HepG2 (cell line): ENCODE measurements around the gene SIGLECL1. TPM values are rescaled to one million over a fixed set of nuclear protein-coding genes. Genes with fewer than 3 reads are reported as not detected.

Source experiments
- ATAC-seq: fragments of 200-7000 bp; cut with Tn5 transposase; 3 replicates; pipeline ENCODE4 v1.9.1; 2020; ENCODE audit warnings: mild to moderate bottlenecking, moderate library complexity
- BruUV-seq: library from RNA; stranded (reverse); fragments of 400-500 nt; replicated peaks from 2 replicates; lab custom pipeline; 2021; lab: Mats Ljungman, UMichigan
- CTCF ChIA-PET: fragments of 300-600 bp; formaldehyde crosslinking; extraction: SDS; loops from one replicate; lab custom pipeline; 2021; ENCODE audit warnings: low total read pairs, inconsistent platforms, low intra/inter-chr PET ratio; lab: Yijun Ruan, JAX
- POLR2A ChIA-PET: fragments of 350-600 bp; sonication (Branson Sonifier 250); formaldehyde crosslinking; loops from one replicate; lab custom pipeline; 2020; ENCODE audit warnings: antibody characterized with exemption, inconsistent platforms; lab: Yijun Ruan, JAX
- DNase-seq: peaks from one replicate; pipeline ENCODE4 v3.0.0-alpha.2; 2015; ENCODE audit warnings: low spot score
- FAIRE-seq: peaks from 3 replicates; lab custom pipeline; 2011; peaks lifted over from hg19 to GRCh38; lab: Jason Lieb, UNC
- H2AFZ ChIP-seq: one replicate; pipeline ENCODE4 v1.6.1; 2011; ENCODE audit warnings: low read length, inconsistent platforms
- H3K27ac ChIP-seq: fragments of 300-600 bp; 3 replicates; pipeline ENCODE4 v1.8.0; 2011; ENCODE audit warnings: mixed run types, mild to moderate bottlenecking, mixed read lengths, low read length, inconsistent platforms; ENCODE audit not compliant: insufficient read depth; ENCODE audit errors: extremely low read length
- H3K27me3 ChIP-seq, 2 experiments: fragments of 200-600 bp in 1 of 2; 2 replicates in 1 of 2; 3 replicates in 1 of 2; pipeline versions ENCODE4 v1.6.0 to v1.8.0; 2011; ENCODE audit warnings: low read length in 2 of 2, mild to moderate bottlenecking in 2 of 2, moderate library complexity in 2 of 2, inconsistent platforms in 1 of 2; ENCODE audit not compliant: insufficient read depth in 2 of 2, control insufficient read depth in 1 of 2
- H3K36me3 ChIP-seq, 2 experiments: fragments of 200-600 bp in 1 of 2; replicated peaks in 1 of 2; 2 replicates in 1 of 2; 3 replicates in 1 of 2; pipeline versions ENCODE4 v1.5.1 to v1.8.0; 2011; ENCODE audit warnings: low read length in 2 of 2, inconsistent platforms in 1 of 2; ENCODE audit not compliant: insufficient read depth in 2 of 2, control insufficient read depth in 1 of 2
- H3K4me1 ChIP-seq: 2 replicates; pipeline ENCODE4 v1.5.1; 2012; ENCODE audit warnings: low read length, inconsistent platforms; ENCODE audit not compliant: insufficient read depth
- H3K4me2 ChIP-seq: 2 replicates; pipeline ENCODE4 v1.6.0; 2011; ENCODE audit warnings: low read depth, low read length, inconsistent platforms
- H3K4me3 ChIP-seq, 3 experiments: fragments of 200-600 bp in 1 of 3; sonication (generic), shearing (Covaris generic) in 1 of 3; replicated peaks in 1 of 3; 2 replicates each; pipeline ENCODE4 v1.5.1; 2011 to 2016; ENCODE audit warnings: low read length in 3 of 3, inconsistent platforms in 2 of 3, low read depth in 2 of 3, mild to moderate bottlenecking in 2 of 3, control low read depth in 1 of 3, mixed read lengths in 1 of 3; ENCODE audit not compliant: insufficient read depth in 1 of 3
- H3K79me2 ChIP-seq: one replicate; pipeline ENCODE4 v1.6.1; 2011; ENCODE audit warnings: low read length, inconsistent platforms; ENCODE audit not compliant: insufficient read depth
- H3K9ac ChIP-seq: 2 replicates; pipeline ENCODE4 v1.6.0; 2011; ENCODE audit warnings: mild to moderate bottlenecking, low read depth, low read length, inconsistent platforms; ENCODE audit not compliant: insufficient read depth
- H3K9me3 ChIP-seq: 2 replicates; pipeline ENCODE4 v1.5.1; 2012; ENCODE audit warnings: mild to moderate bottlenecking, low read length
- H4K20me1 ChIP-seq: 2 replicates; pipeline ENCODE4 v1.6.0; 2011; ENCODE audit warnings: inconsistent platforms, mild to moderate bottlenecking, low read length, moderate library complexity; ENCODE audit not compliant: insufficient read depth
- ARHGAP35 ChIP-seq: sonication (generic); formaldehyde crosslinking; IDR thresholded peaks from 2 replicates; pipeline ENCODE4 v1.9.0; 2022; ENCODE audit warnings: mild to moderate bottlenecking, inconsistent platforms, moderate library complexity, missing genetic modification reagents, borderline replicate concordance
- ASH2L ChIP-seq: fragments of 300-600, 200-600 bp; sonication (generic); IDR thresholded peaks from 2 replicates; pipeline ENCODE4 v1.7.0; 2017; ENCODE audit warnings: low read depth, mild to moderate bottlenecking, moderate library complexity, mixed read lengths, low read length; ENCODE audit not compliant: insufficient read length
- HOXA3 ChIP-seq: sonication (generic); formaldehyde crosslinking; IDR thresholded peaks from 2 replicates; pipeline ENCODE4 v1.5.0; 2020; ENCODE audit warnings: missing genetic modification reagents
- JUN ChIP-seq: sonication (generic); formaldehyde crosslinking; IDR thresholded peaks from 2 replicates; pipeline ENCODE4 v1.4.0; 2020; ENCODE audit warnings: mild to moderate bottlenecking, missing genetic modification reagents
- KAT7 ChIP-seq: IDR thresholded peaks from 2 replicates; pipeline ENCODE4 v1.6.1; 2018; ENCODE audit warnings: borderline replicate concordance, missing compliant biosample characterization
- MYC ChIP-seq: sonication (generic); formaldehyde crosslinking; IDR thresholded peaks from 2 replicates; pipeline ENCODE4 v1.9.0; 2021; ENCODE audit warnings: missing genetic modification reagents, borderline replicate concordance
- NAIF1 ChIP-seq: sonication (generic); formaldehyde crosslinking; IDR thresholded peaks from 2 replicates; pipeline ENCODE4 v1.5.0; 2020; ENCODE audit warnings: mild to moderate bottlenecking, missing genetic modification reagents, borderline replicate concordance
- NR2F1 ChIP-seq, 2 experiments: fragments of 450-650 bp in 1 of 2; formaldehyde crosslinking in 1 of 2; IDR thresholded peaks; 2 replicates each; pipeline versions ENCODE4 v1.5.0 to v1.6.1; 2016 to 2020; ENCODE audit warnings: mild to moderate bottlenecking in 1 of 2, missing compliant biosample characterization in 1 of 2, missing genetic modification reagents in 1 of 2, moderate library complexity in 1 of 2
- NR2F2 ChIP-seq: IDR thresholded peaks from 2 replicates; pipeline ENCODE4 v1.6.1; 2012; ENCODE audit warnings: low read depth, inconsistent platforms, borderline replicate concordance
- SETDB1 ChIP-seq: sonication (generic); formaldehyde crosslinking; IDR thresholded peaks from 2 replicates; pipeline ENCODE4 v1.5.1; 2020; ENCODE audit warnings: missing genetic modification reagents, mild to moderate bottlenecking, borderline replicate concordance
- SP1 ChIP-seq, 2 experiments: fragments of 450-650 bp in 1 of 2; sonication (generic) in 1 of 2; formaldehyde crosslinking in 1 of 2; IDR thresholded peaks; 2 replicates each; pipeline versions ENCODE4 v1.4.0 to v1.6.1; 2016 to 2020; ENCODE audit warnings: missing genetic modification reagents in 1 of 2
- TMF1 ChIP-seq: sonication (generic); formaldehyde crosslinking; IDR thresholded peaks from 2 replicates; pipeline ENCODE4 v1.8.1; 2022; ENCODE audit warnings: low read depth, missing genetic modification reagents
- ZNF253 ChIP-seq: sonication (generic); formaldehyde crosslinking; IDR thresholded peaks from 2 replicates; pipeline ENCODE4 v1.8.0; 2022; ENCODE audit warnings: mild to moderate bottlenecking, missing genetic modification reagents, borderline replicate concordance
- ZNF607 ChIP-seq: sonication (generic); formaldehyde crosslinking; IDR thresholded peaks from 2 replicates; pipeline ENCODE4 v1.5.1; 2020; ENCODE audit warnings: missing genetic modification reagents, mild to moderate bottlenecking, borderline replicate concordance
- ZNF724P ChIP-seq: sonication (generic); formaldehyde crosslinking; IDR thresholded peaks from 2 replicates; pipeline ENCODE4 v1.8.0; 2022; ENCODE audit warnings: missing genetic modification reagents, borderline replicate concordance
- WGBS: methylation state at CpG from one replicate; pipeline ENCODE4 v1.1.6; 2017; ENCODE audit warnings: low lambda C conversion rate; 5-methylcytosine and 5-hydroxymethylcytosine counted together
- in situ Hi-C: cut with HindIII; loops from 2 replicates; pipeline ENCODE4 v1.10.0; 2017; ENCODE audit warnings: low pct_unique_long_range_greater_than_20kb; ENCODE audit not compliant: extremely low pct_ligation_motif_present
- intact Hi-C: fragments of 100-400 bp; cut with micrococcal nuclease; formaldehyde crosslinking; loops from one replicate; pipeline ENCODE4 v1.10.0; 2022; ENCODE audit not compliant: unreplicated experiment
- polyA plus RNA-seq, 8 experiments: library from polyadenylated mRNA; depleted of rRNA in 3 of 8; stranded (reverse) in 7 of 8; unstranded in 1 of 8; fragments of >200 nt; fragmentation: Illumina TruSeq in 4 of 8; extraction: Trizol in 4 of 8; gene quantifications; 2 replicates each; pipeline versions ENCODE4 v1.2.1 to v1.2.3, GENCODE V29; 2011 to 2016; ENCODE audit warnings: low read depth in 4 of 8, missing spikeins in 1 of 8, mixed read lengths in 1 of 8; ENCODE audit not compliant: insufficient read depth in 1 of 8
- total RNA-seq, 5 experiments: library from RNA; depleted of rRNA; stranded (reverse); fragments of >200 nt; fragmentation: Illumina TruSeq; extraction: Trizol; gene quantifications; 2 replicates each; pipeline ENCODE4 v1.2.3, GENCODE V29; 2016; ENCODE audit warnings: low read depth in 1 of 5
- TF ChIP-seq, protein P1 (sequence below): sonication (generic); formaldehyde crosslinking; IDR thresholded peaks from 2 replicates; pipeline ENCODE4 v1.4.0; 2020; ENCODE audit warnings: low read depth, mild to moderate bottlenecking, missing genetic modification reagents
- TF ChIP-seq, protein P2 (sequence below): sonication (generic); formaldehyde crosslinking; IDR thresholded peaks from 2 replicates; pipeline ENCODE4 v1.4.0; 2020; ENCODE audit warnings: mild to moderate bottlenecking, missing genetic modification reagents
- TF ChIP-seq, protein P3 (sequence below): IDR thresholded peaks from 2 replicates; pipeline ENCODE4 v1.6.1; 2016; ENCODE audit warnings: mild to moderate bottlenecking

The SIGLECL1 gene
- total and polyA plus RNA-seq, 2 of the 13 experiments (the other 11 are each of a cell fraction or from before 2014, with no cell fraction given), result not detected

DNA sequence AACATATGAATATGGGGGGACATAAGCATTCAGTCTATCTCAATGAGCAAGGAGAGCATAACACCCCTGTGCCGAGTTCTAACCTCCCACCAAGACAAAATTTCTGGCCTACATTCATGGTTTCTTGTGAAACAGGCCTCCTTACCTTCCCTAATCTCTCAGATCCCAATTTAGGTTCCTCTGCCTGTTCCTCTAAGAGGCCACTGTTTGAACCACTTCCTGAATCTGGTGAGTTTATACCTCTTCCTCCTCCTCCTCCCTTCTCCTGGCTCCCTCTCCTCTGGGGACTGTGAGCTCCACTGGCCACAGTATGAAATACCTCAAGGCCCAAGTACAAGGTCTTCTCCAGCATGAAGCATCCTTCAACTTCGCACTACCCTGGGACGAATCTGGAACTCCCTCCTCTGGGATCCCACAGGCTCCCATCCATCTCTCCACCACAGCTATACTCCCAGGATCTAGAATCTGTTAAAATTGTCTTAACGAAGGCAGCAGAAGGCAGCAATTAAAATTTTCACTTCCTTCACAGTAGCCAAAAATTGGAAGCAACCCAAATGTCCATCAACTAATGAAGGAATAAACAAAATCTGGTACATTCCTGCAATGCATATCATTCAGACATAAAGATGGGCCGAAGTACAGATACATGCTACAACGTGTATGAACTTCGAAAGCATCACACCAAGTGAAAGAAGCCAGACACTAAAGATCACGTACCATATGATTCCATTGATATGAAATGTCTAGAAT is 7.8 kb upstream of the SIGLECL1 start:
- Histone ChIP-seq H4K20me1 (no peaks in the 10 kb centered on the region), H3K79me2 (no peaks in the 10 kb centered on the region), H3K27me3 (peaks cover 0 to 4% of the 10 kb centered on the region in 2 experiments; a peak in 1 of 5 replicates), H3K4me1 (peaks cover 5% of the 10 kb centered on the region; the same call in 1 of the 2 replicates), H3K27ac (no peak overlapping the region), H3K9me3 (no peaks in the 10 kb centered on the region), H3K4me2 (no peak overlapping the region), H3K9ac (no peak overlapping the region), H2AFZ (no peak overlapping the region), H3K4me3 (no peak overlapping the region), H3K36me3 (no peaks in the 10 kb centered on the region)
- ATAC-seq (no peak), DNase-seq (no peak), FAIRE-seq (no peak)
- intact Hi-C loops, result no loop called here
- in situ Hi-C loops, result no loop called here
- ChIA-PET CTCF (no interaction called here), POLR2A (no interaction called here)
- WGBS, result 3% methylated on average over 8 of the region's 8 CpGs
- BruUV-seq, result no TSS peak
- TF ChIP-seq NR2F1 (CRISPR knock-in tag; IDR thresholded peaks at IDR 0.05) (no peak), ARHGAP35 (no peak), KAT7 (CRISPR knock-in tag) (no peak), HOXA3 (CRISPR knock-in tag) (no peak), ASH2L (no peak), ZNF724P (CRISPR knock-in tag) (no peak), MYC (no peak), SP1 (IDR thresholded peaks at IDR 0.05) (no peak), SP1 (CRISPR knock-in tag; IDR thresholded peaks at IDR 0.05) (no peak), NR2F2 (no peak), ZNF253 (CRISPR knock-in tag) (no peak), NAIF1 (CRISPR knock-in tag) (no peak), ZNF607 (CRISPR knock-in tag) (no peak), SETDB1 (CRISPR knock-in tag) (no peak), TMF1 (CRISPR knock-in tag) (no peak), JUN (CRISPR knock-in tag) (no peak)
- TF ChIP-seq, protein P1, sequence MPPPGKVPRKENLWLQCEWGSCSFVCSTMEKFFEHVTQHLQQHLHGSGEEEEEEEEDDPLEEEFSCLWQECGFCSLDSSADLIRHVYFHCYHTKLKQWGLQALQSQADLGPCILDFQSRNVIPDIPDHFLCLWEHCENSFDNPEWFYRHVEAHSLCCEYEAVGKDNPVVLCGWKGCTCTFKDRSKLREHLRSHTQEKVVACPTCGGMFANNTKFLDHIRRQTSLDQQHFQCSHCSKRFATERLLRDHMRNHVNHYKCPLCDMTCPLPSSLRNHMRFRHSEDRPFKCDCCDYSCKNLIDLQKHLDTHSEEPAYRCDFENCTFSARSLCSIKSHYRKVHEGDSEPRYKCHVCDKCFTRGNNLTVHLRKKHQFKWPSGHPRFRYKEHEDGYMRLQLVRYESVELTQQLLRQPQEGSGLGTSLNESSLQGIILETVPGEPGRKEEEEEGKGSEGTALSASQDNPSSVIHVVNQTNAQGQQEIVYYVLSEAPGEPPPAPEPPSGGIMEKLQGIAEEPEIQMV, result no peak
- TF ChIP-seq, protein P2, sequence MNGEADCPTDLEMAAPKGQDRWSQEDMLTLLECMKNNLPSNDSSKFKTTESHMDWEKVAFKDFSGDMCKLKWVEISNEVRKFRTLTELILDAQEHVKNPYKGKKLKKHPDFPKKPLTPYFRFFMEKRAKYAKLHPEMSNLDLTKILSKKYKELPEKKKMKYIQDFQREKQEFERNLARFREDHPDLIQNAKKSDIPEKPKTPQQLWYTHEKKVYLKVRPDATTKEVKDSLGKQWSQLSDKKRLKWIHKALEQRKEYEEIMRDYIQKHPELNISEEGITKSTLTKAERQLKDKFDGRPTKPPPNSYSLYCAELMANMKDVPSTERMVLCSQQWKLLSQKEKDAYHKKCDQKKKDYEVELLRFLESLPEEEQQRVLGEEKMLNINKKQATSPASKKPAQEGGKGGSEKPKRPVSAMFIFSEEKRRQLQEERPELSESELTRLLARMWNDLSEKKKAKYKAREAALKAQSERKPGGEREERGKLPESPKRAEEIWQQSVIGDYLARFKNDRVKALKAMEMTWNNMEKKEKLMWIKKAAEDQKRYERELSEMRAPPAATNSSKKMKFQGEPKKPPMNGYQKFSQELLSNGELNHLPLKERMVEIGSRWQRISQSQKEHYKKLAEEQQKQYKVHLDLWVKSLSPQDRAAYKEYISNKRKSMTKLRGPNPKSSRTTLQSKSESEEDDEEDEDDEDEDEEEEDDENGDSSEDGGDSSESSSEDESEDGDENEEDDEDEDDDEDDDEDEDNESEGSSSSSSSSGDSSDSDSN (CRISPR knock-in tag), result no peak
- TF ChIP-seq, protein P3, sequence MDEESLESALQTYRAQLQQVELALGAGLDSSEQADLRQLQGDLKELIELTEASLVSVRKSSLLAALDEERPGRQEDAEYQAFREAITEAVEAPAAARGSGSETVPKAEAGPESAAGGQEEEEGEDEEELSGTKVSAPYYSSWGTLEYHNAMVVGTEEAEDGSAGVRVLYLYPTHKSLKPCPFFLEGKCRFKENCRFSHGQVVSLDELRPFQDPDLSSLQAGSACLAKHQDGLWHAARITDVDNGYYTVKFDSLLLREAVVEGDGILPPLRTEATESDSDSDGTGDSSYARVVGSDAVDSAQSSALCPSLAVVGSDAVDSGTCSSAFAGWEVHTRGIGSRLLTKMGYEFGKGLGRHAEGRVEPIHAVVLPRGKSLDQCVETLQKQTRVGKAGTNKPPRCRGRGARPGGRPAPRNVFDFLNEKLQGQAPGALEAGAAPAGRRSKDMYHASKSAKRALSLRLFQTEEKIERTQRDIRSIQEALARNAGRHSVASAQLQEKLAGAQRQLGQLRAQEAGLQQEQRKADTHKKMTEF (CRISPR knock-in tag), result no peak
